Measurements from ENCODE around the gene ARNT2.
"Not testable (repeated sequence)": the region's sequence is repeated elsewhere in the genome, so short reads cannot be mapped to it uniquely, and the experiment has no call there.

The ARNT2 gene

GRCh38 chr15:80495401-80495942 is 91.3 kb downstream of the ARNT2 start:
- no peak for DNase-seq

- DNase-seq, result no peak
These were observed 91.9 kb downstream of the ARNT2 start for GRCh38 chr15:80496096-80496495.

GRCh38 chr15:80497221-80497620 is 93.0 kb downstream of the ARNT2 start:
- no peak for DNase-seq

- no peak for DNase-seq
These were observed 94.5 kb downstream of the ARNT2 start for GRCh38 chr15:80498652-80499051.

GRCh38 chr15:80500021-80500420 is 95.8 kb downstream of the ARNT2 start:
- no peak for DNase-seq

GRCh38 chr15:80501476-80501875 is 97.3 kb downstream of the ARNT2 start:
- no peak for DNase-seq

- no peak for DNase-seq
These were observed 98.6 kb downstream of the ARNT2 start for GRCh38 chr15:80502782-80503181.

GRCh38 chr15:80503319-80503952 is 99.3 kb downstream of the ARNT2 start:
- no peak for DNase-seq

- no peak for DNase-seq
These were observed 100.7 kb downstream of the ARNT2 start for GRCh38 chr15:80504931-80505330.

GRCh38 chr15:80506286-80506893 is 102.2 kb downstream of the ARNT2 start:
- DNase-seq, result no peak

GRCh38 chr15:80507131-80507530 is 102.9 kb downstream of the ARNT2 start:
- DNase-seq, result no peak

- no peak for DNase-seq
These were observed 103.6 kb downstream of the ARNT2 start for GRCh38 chr15:80507638-80508316.

- no peak for DNase-seq
These were observed 104.6 kb downstream of the ARNT2 start for GRCh38 chr15:80508783-80509182.

- no peak for DNase-seq
These were observed 105.6 kb downstream of the ARNT2 start for GRCh38 chr15:80509800-80510199.

GRCh38 chr15:80510985-80511384 is 106.8 kb downstream of the ARNT2 start:
- not testable (repeated sequence) for DNase-seq

- DNase-seq, result no peak
These were observed 108.8 kb downstream of the ARNT2 start for GRCh38 chr15:80512726-80513660.

GRCh38 chr15:80514071-80514780 is 110.0 kb downstream of the ARNT2 start:
- no peak for DNase-seq

GRCh38 chr15:80517290-80517689 is 113.1 kb downstream of the ARNT2 start:
- DNase-seq, result no peak

GRCh38 chr15:80518522-80518921 is 114.3 kb downstream of the ARNT2 start:
- no peak for DNase-seq

GRCh38 chr15:80523746-80524145 is 119.6 kb downstream of the ARNT2 start:
- DNase-seq, result peak; percentile 1

- DNase-seq, result no peak
These were observed 121.7 kb downstream of the ARNT2 start for GRCh38 chr15:80525853-80526252.

Data from DMS79 (cell line).